Activated T-cell treated with anti-CD3 and anti-CD28 coated beads, Interleukin-2, amount 50 U/mL, for 48 hours (primary cell): ENCODE results near the gene RPUSD3.
"Not testable (repeated sequence)": the region's sequence is repeated elsewhere in the genome, so short reads cannot be mapped to it uniquely, and the experiment has no call there.

Experiments used
- DNase-seq, 2 experiments: peaks; one replicate each; pipeline ENCODE4 v3.0.0-alpha.2; 2020

RPUSD3 gene, protein sequence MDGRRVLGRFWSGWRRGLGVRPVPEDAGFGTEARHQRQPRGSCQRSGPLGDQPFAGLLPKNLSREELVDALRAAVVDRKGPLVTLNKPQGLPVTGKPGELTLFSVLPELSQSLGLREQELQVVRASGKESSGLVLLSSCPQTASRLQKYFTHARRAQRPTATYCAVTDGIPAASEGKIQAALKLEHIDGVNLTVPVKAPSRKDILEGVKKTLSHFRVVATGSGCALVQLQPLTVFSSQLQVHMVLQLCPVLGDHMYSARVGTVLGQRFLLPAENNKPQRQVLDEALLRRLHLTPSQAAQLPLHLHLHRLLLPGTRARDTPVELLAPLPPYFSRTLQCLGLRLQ

DNA sequence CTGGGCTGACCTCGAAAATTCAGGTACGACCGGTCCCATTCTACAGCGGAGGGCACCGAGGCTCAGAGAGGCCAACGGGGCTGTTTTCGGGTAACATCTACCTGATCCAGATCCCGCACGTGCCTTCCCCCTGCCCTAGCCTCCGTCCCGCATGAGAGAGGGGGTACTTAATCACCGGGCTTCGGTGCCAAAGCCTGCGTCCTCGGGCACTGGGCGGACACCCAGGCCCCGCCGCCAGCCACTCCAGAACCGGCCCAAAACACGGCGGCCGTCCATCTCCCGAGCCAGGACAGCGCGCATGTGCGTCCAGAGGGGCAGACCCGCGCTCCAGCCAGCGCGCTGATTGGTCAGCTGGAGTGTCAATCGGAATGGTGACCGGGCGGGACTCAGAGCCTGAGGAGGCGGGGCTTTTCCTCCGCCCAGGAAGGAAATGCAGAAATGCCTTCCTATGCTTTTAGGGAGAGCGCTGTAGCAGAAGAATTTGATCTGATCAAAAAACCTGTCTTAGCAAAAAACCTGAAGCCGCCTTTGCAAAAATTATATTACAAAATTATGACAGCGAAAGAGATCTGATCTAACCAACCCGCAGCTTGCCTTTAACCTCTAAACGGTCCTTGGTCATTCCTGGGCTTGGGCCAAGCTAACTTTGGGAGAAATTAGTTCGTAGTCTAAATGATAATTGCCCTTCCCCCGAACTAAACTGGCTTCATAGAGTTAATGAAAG, at the start of gene RPUSD3:
TSS of gene RPUSD3 (minus strand) at position 294 of the 724 bp plus-strand sequence. CDS start at position 276, 18 bp downstream.
- DNase-seq, result peak; percentile 99

DNA sequence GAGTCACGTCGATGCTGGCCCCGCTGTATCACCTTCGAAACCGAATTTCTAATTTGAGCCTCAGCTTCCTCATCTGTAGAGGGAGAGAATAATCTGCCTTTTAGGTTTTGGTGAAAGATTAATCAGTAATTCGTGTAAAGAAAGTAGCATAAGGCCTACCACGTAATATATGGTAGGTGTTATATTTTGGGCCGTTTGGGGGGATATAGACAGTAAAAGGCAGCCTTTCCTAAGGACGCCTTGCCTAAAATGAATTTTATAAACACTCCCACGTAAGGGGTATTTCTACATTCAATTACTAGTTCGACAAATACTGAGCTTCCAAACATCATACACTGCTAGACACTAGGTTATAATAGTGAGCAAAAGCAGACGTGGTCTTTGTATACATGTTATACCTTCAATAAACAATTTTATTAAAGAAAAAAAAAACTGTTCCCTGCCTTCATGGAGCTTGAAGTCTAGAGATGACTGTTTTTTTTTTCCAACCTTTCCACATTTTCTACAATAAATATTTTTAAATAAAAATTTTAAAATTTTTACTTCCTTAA, 47.3 kb upstream of the RPUSD3 start:
- no peak for DNase-seq

DNA sequence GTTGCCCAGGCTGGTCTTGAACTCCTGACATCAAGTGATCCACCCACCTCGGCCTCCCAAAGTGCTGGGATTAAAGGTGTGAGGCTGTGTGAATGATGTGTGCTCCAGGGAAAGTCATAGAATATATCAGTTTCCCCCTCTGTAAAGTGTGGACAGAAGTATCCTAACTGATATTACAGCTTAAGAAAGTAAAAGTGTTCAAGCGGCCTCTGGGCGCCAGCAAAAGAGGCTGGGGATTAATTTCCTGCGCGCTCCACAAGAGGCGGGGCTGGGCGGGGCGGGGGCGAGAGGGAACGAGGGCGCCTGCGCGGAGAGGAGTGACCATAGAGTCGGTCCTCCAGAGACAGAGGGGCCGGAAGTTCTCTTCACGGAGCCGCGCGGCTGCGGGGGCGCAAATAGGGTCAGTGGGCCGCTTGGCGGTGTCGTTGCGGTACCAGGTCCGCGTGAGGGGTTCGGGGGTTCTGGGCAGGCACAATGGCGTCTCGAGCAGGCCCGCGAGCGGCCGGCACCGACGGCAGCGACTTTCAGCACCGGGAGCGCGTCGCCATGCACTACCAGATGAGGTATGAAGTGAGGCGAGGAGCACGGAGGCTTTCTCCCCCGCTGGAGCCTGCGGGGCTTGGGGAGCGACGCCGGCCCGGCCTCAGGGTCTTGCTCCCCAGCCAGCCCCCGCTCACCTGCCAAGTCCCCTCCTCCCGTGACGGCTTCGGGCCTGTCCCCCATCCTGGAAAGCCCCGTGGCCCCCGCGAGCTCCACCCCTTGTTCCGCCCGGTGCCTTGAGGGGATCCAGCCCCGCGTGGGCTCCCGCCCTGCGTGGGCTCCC, 46.7 kb upstream of the RPUSD3 start, which contains the start of gene JAGN1:
TSS of gene JAGN1 (plus strand) at position 362 of the 823 bp plus-strand sequence. CDS start at position 475, 113 bp downstream.
- peak; percentile 96 for DNase-seq

DNA sequence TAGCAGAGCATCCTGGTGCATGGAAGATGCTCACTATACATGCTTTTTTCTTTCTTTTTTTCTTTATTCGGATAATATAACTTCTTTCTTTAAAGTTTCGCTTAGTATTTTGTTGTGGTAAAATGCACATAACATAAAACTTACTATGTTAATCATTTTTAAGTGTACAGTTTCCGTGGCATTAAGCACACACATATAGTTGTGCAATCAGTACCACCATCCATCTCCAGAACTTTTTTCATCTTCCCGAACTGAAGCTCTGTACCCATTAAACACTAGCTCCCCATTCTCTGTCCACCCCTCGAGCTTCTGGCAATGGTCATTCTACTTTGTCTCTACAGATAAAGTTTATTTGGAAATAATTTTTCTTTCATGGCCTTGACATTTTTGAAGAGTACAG, 45.6 kb upstream of the RPUSD3 start:
- DNase-seq, result no peak

DNA sequence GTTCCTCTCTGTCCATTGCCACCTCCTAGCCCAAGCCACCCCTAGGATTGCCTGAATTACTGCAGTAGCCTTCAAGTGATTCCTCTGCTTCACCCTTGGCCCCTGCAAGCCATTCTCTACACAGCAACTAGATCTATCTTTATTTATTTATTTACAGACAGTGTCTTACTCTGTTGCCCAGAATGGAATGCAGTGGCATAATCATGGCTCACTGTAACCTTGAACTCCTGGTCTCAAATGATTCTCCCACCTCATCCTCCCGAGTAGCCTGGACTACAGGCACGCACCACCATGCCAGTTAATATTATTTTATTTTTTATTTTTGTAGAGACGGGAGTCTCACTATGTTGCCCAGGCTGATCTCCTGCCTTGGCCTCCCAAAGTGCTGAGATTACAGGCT, 44.7 kb upstream of the RPUSD3 start:
- no peak for DNase-seq

DNA sequence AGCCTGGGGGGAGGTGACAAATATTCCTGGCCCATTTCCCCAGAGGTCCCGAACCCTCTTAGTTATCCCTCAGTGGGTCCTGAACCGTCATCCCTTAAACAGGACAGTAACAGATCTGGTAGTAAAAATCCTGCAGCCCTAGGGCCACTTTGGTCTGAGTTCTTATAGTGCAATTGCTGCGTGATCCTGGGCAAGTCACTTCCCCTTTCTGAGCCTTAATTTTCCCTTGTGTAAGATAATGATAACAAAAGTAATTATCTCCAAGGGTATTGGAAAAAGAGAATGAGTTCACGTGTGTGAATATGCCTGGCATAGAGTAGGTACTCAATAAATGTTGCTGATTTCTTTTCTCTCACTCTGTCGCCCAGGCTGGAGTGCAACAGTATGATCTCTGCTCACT, 43.7 kb upstream of the RPUSD3 start:
- no peak for DNase-seq

DNA sequence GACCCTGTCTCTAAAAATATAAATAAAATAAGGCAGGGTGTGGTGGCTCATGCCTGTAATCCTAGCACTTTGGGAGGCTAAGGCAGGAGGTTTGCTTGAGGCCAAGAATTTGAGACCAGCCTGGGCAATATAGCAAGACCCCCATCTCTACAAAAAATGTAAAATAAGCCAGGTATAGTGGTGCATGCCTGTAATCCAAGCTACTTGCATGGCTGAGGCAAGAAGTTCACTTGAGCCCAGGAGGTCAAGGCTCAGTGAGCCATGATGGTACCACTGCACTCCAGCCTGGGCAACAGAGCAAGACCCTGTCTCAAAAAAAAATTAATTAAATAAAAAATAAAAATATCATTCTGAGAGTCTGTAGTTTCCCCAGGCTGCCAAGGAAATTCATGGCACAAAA, 42.5 kb upstream of the RPUSD3 start:
- DNase-seq, result no peak

DNA sequence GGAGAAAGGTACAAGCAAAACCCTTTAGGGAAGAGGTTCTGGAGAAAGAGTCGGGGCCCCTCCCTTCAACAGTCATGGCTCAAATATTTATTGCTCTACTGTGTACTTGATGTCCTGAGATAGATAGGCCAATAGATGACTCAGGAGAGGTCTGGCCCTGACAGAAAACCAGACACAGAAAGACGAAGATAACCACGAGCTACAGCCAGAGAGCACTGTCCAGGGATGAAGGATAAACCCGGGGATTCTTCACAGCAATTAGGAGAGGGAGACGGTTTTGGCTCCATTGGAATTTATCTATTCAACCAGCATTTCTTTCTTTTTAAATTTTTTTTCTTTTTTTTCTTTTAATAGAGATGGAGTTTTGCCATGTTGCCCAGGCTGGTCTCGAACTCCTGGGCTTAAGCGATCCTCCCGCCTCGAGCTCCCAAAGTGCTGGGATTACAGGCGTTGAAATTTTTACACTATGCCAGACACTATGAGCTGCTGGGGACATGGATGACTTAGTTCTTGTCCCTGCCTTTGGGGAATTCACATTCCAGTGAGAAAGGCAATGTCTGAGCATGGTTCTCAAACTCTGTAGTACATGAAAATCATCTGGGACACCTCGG, 40.9 kb upstream of the RPUSD3 start:
- no peak for DNase-seq

DNA sequence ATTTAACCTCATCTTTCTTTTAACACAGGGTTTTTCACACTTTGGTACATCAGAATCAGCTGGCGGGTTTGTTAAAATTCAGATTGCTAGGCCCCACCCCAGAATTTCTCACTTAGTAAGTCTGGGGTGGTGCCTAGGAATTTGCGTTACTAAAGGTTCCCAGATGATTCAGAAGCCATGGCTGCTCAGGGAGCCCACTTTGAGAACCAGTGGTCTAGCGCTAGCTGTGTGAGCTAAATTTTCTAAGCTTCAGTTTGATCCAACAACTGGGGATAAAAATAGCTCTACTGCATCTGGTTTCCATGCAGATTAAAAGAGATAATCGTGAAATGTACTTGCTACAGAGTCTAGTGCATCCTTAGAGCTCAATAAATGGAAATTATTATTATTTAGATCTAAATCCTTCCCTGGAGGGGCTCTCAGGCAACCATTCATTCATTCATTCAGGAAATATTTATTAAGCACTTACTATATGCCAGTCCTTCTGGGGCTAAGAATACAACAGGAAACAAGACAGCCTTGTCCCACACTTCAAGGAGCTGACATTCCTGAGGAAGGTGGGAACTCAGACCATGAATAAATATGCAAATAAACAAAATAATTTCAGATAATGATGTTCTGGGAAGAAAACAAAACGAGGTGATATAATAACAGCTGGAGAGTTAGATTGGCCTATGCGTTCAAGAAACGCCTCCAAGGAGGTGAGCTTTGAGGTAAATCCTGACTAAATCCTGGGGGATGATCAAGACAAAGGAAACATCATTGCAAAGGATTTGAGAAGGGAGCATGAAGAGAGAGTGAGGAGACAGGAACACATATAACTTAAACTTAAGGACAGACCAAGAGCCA, 40.1 kb upstream of the RPUSD3 start:
- no peak for DNase-seq

DNA sequence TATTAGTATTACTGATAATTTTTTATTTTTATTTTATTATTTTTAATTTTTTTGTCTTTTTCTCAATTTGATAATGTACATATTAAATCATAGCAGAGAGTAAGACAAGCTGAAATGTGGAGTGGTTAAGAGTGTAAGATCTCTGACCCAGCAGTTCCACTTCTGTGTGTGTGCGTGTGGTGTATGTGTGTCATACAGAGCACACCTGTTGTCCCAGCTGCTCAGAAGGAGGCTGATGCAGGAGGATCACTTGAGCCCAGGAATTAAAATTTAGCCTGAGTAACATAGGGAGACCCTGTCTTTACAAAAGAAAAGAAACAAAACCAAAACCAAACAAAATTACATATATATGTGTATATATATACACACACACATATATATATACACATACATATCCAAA, 37.6 kb upstream of the RPUSD3 start:
- no peak for DNase-seq

DNA sequence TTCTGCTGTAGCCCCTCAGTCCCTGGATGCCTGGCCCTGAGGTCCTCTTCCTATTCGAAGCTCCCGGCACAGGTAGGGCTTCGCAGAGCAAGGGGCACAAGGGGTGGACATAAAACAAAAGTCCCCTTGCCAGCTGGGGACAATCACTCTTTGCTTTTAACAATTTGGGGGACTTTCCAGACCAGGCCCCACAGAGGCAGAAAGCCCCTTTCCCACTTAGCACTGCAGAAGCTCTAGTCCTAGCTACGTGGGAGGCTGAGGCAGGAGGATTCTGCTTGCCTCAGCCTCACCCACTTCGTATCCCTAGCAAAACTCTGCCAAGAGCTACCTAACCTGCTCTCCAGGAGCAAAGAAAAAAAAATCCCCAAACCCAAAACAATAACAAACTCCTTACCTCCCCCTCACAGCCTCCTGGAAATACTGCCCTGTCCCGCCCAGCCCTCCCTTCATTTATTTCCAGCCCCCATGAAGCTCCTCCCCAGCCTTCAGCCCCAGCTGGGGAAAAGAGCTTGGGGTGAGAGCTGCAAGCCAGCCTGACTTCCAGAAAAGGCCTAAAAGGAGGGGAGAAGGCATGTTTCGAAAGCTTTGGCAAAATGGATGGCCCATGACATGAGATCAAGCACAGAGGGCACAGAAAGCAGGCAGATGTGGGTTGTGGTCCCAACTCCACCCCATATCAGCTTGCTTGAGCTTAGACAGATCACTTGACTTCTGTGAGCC, 36.2 kb upstream of the RPUSD3 start, which contains the start of gene CIDEC:
TSS of gene CIDEC (minus strand) at position 424 of the 720 bp plus-strand sequence. CDS start 1,767 bp downstream, outside the sequence.
- DNase-seq, result no peak

DNA sequence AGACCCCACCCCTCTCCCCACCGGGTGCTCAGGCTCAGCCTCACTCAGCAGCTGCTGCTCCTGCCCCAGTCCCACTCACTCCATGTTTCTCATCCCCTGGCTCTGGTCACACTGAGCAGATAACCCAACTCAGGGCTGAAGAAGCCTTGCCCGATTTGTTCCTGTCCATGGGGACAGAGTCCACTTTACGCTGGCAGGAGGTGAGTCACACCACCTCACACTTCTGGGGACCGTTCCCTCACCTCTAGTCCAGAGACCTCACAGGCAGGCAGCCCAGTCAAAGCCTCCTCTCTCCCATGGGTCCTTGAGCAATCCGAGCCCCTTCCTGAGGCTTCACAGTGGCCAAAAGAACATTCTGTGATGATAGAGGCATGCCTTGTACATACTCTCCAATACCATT, 34.9 kb upstream of the RPUSD3 start:
- DNase-seq, result no peak

DNA sequence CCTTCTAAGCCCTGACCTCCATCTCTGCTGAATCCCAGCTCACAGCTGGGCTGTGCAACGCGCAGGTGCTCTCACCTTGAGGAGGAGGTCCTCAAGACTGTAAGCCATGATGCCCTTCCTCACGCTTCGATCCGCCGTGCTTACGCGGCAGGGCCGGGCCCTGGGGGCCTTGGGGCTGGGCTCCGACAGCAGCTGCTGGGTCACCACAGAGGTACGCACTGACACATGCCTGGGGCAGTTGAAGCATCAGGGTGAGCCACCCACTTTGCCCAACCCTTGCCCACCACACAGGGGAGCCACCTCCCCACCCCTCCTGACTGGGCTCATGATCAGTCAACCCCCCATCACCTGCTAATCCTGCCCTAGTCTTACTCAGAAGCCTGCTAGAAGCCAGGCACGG, 33.2 kb upstream of the RPUSD3 start:
- no peak for DNase-seq

DNA sequence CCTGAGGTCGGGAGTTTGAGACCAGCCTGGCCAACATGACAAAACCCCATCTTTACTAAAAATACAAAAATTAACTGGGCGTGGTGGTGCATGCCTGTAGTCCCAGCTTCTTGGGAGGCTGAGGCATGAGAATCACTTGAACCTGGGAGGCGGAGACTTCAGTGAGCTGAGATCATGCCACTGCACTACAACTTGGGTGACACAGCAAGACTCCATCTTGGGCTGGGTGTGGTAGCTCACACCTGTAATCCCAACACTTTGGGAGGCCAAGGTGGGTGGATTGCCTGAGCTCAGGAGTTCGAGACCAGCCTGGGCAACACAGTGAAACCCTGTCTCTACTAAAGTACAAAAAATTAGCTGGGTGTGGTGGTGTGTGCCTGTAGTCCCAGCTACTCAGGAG, 32.4 kb upstream of the RPUSD3 start:
- DNase-seq, result not testable (repeated sequence)

DNA sequence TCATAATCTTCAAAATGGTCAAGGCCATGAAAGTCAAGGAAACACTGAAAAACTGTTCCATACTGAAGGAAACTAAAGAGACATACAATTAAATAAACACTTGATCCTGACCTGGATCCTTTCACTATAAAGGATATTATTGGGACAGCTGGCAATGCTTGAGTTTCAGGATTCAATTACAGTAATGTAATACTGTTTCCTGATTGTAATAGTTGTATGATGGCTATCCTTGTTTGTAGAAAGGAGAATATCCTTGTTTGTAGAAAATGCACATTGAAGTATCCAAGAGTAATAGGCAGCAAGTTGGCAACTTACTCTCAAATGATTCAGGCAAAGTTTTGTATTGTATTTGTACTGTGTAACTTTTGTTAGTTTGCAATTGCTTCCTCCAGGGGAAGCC, 31.6 kb upstream of the RPUSD3 start:
- no peak for DNase-seq

DNA sequence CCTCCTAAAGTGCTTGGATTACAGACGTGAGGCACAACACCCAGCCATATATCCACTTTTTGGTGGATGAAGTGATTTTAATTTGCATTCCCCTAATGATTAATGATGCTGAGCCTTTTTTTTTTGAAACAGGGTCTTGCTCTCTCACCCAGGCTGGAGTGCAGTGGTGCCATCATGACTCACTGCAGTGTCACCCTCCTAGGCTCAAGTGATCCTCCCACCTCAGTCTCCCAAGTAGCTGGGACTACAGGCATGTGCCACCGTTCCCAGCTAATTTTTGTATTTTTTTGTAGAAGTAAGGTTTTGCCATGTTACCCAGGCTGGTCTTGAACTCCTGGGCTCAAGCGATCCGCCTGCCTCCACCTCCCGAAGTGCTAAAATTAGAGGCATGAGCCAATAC, 28.3 kb upstream of the RPUSD3 start:
- DNase-seq, result not testable (repeated sequence)

DNA sequence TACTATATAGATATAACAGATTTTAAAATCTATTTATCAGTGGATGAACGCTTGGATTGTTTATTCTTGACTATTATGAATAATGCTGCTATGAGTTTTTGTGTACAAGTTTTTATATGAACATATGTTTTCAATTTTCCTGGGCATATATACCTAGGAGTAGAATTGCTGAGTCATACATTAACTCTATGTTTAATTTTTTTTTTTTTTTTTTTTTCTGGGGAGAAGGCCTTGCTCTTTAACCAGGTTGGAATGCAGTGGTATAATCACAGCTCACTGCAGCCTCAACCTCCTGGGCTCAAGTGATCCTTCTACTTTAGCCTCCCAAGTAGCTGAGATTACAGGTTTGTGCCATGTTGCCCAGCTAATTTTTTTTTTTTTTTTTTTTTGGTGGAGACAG, 27.2 kb upstream of the RPUSD3 start:
- no peak for DNase-seq

DNA sequence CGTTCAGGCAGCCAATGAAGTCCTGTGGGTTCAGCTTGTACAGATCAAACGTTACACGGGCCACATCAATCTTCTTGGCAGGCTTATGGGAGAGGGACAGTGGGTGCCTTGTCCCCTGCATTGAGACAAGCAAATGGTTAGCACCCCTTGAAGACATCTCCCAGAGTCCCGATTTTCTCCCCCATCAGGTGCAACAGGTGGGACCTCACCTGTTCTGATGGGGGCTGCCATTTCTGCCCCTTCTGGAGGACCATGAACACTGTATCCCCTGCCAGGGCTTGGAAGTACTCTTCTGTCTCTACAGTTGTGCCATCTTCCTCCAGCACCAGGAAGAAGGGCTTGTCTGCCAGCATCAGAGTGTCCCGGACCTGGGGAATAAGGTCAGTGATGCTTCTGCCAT, 26.1 kb upstream of the RPUSD3 start:
- no peak for DNase-seq

DNA sequence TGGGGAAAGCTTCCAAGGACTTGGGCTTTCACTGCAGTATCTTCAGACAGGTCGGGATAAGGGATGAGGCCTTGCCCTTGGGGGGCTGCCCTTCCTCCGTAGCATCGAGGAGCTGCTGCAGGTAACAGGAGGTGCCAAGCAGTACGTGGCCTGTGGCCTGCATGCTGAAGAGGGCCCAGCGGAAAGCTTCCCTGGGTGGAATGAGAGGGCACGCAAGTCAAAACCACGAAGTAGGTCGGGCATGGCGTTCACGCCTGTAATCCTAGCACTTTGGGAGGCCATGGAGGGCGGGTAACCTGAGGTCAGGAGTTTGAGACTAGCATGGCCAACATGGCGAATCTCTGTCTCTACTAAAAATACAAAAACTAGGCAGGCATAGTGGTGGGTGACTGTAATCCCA, 23.3 kb upstream of the RPUSD3 start:
- no peak for DNase-seq

DNA sequence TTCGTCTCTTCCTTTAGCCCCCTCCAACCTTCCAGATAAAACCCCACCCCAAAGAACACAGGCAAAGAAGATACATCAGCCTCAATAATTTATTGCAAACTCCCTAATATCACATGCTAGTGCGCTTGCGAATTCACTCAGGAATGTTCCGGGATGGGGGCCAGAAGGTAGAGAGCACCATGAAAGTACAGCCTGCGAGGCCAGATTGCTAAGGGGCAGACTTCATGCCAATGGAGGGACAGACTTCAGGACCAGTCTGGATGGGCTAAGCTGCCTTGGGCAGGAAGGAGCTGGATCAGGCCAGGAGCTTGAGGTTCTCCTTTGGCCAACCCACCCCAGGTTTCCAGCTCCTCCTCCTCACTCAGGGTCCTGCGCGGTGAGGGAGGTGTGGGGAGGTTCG, 22.8 kb upstream of the RPUSD3 start:
- no peak for DNase-seq

DNA sequence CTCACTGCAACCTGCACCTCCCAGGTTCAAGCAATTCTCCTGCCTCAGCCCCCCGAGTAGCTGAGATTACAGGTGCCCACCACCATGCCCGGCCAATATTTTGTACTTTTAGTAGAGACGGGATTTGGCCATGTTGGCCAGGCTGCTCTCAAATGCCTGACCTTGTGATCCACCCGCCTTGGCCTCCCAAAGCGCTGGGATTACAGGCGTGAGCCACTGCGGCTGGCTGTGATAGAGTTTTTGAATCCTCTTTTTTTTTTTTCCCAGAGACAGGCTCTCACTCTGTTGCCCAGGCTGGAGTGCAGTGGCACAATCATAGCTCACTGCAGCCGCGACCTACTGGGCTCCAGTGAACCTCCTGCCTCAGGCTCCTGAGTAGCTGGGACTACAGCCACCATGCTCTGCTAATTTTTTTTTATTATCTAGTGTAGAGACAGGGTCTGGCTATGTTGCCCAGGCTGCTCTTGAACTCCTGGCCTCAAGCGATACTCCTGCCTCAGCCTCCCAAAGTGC, 21.4 kb upstream of the RPUSD3 start:
- not testable (repeated sequence) for DNase-seq
